ENCODE results near the gene HSF2BP. TPM values are rescaled to one million over a fixed set of nuclear protein-coding genes. Genes with fewer than 3 reads are reported as not detected.

Gene HSF2BP
- total and polyA plus RNA-seq, 12 donors: 0.12 to 0.51 (median 0.18) TPM; not detected in 6

- no peak for ATAC-seq
- DNase-seq: no peak
- peaks cover 0 to 6% (median 0%) of the 10 kb centered on the region in 11 donors for H3K9me3 ChIP-seq
- no peak overlapping the region for H3K27ac ChIP-seq
- TF ChIP-seq CTCF (IDR thresholded peaks at IDR 0.05): no peak
- WGBS, 2 donors: 59% methylated on average over 6 of the region's 6 CpGs
- no peak overlapping the region for H3K4me3 ChIP-seq
- H3K36me3 ChIP-seq: peaks cover 0 to 43% (median 6%) of the 10 kb centered on the region in 9 donors
- intact Hi-C loops (cut with DNase I): loop anchor here in 3 of 10 donors (10.0 kb wide), 2 partner anchors 63 to 767 kb away; partner anchors contain the start of gene NDUFV3 (in 1 of the 3)
- H3K4me1 ChIP-seq: peaks cover 0 to 52% (median 36%) of the 10 kb centered on the region in 9 donors
- H3K27me3 ChIP-seq: no peaks in the 10 kb centered on the region
Measured at GRCh38 chr21:43662286-43662685, 3.0 kb upstream of the HSF2BP start.

GRCh38 chr21:43658769-43659135 is 536 bp downstream of the HSF2BP start:
- 87% methylated on average over 23 of the region's 23 CpGs for WGBS, 2 donors
- Histone ChIP-seq H3K9me3 (no peaks in the 10 kb centered on the region), H3K27ac (peak overlapping the region; percentile 37 to 96 (median 91)), H3K4me3 (peak overlapping the region in 9 of 10 donors; percentile 89 to 100 (median 98)), H3K36me3 (peaks cover 0 to 22% (median 5%) of the 10 kb centered on the region in 9 donors), H3K27me3 (no peaks in the 10 kb centered on the region), H3K4me1 (peaks cover 0 to 42% (median 28%) of the 10 kb centered on the region in 9 donors)
- intact Hi-C loops (cut with DNase I): loop anchor here in 2 of 10 donors (10.0 kb wide), 2 partner anchors 314 to 334 kb away; no protein-coding TSS in a partner anchor
- ATAC-seq (peak in 2 of 8 donors; percentile 6 to 38), DNase-seq (peak; percentile 9 to 37)
- no peak for TF ChIP-seq CTCF (IDR thresholded peaks at IDR 0.05)

- Histone ChIP-seq H3K4me1 (peaks cover 0 to 42% (median 28%) of the 10 kb centered on the region in 9 donors), H3K27ac (peak overlapping the region in 7 of 10 donors; percentile 31 to 79 (median 55)), H3K27me3 (no peaks in the 10 kb centered on the region), H3K9me3 (no peaks in the 10 kb centered on the region), H3K4me3 (peak overlapping the region in 4 of 10 donors; percentile 7 to 27 (median 19)), H3K36me3 (peaks cover 0 to 17% (median 0%) of the 10 kb centered on the region in 9 donors)
- ATAC-seq (peak in 2 of 8 donors; percentile 4 to 8), DNase-seq (no peak)
- intact Hi-C loops (cut with DNase I): loop anchor here in 2 of 10 donors (10.0 kb wide), 2 partner anchors 313 to 333 kb away; no protein-coding TSS in a partner anchor
- no peak for TF ChIP-seq CTCF (IDR thresholded peaks at IDR 0.05)
- WGBS, 2 donors: 88 to 91% methylated on average over 48 of the region's 48 CpGs
Measured at GRCh38 chr21:43658088-43658741, 1.1 kb downstream of the HSF2BP start.

GRCh38 chr21:43657355-43658087 is 1.8 kb downstream of the HSF2BP start:
- Histone ChIP-seq H3K27me3 (no peaks in the 10 kb centered on the region), H3K9me3 (no peaks in the 10 kb centered on the region), H3K27ac (peak overlapping the region in 7 of 10 donors; percentile 31 to 79 (median 55)), H3K36me3 (peaks cover 0 to 11% (median 0%) of the 10 kb centered on the region in 9 donors), H3K4me3 (peak overlapping the region in 4 of 10 donors; percentile 7 to 27 (median 19)), H3K4me1 (peaks cover 0 to 42% (median 28%) of the 10 kb centered on the region in 9 donors)
- DNase-seq (peak; percentile 25 to 47), ATAC-seq (peak in 7 of 8 donors; percentile 1 to 61 (median 24))
- 59 to 74% methylated on average over 46 of the region's 46 CpGs for whole genome bisulfite sequencing, 2 donors
- no peak for TF ChIP-seq CTCF (IDR thresholded peaks at IDR 0.05)
- intact Hi-C loops (cut with DNase I): loop anchor here in 2 of 10 donors (10.0 kb wide), 2 partner anchors 313 to 333 kb away; no protein-coding TSS in a partner anchor
